ENCODE results near the gene MBP.

GRCh38 chr18:77121523-77121922 is 11.1 kb downstream of the MBP start:
- TF ChIP-seq REST (IDR thresholded peaks at IDR 0.05; ENCODE audit: borderline replicate concordance) (no peak), POLR2AphosphoS5 (IDR thresholded peaks at IDR 0.05) (no peak), EZH2 (IDR thresholded peaks at IDR 0.05; ENCODE audit: borderline replicate concordance, insufficient read depth, low read length, poor library complexity, severe bottlenecking) (no peak), CTCF (IDR thresholded peaks at IDR 0.05; ENCODE audit: poor library complexity, severe bottlenecking) (no peak), MXI1 (conservative IDR thresholded peaks at IDR 0.05; ENCODE audit: poor library complexity, severe bottlenecking) (no peak), SMC3 (conservative IDR thresholded peaks at IDR 0.05; ENCODE audit: poor library complexity) (no peak)

Data from neural cell (in vitro differentiated cells).